Upper lobe of left lung (tissue), 4 donors: ENCODE measurements around the gene KCNJ15.

Experiments
- POLR2A ChIP-seq, 4 donors: fragments of 450-650 bp; IDR thresholded peaks; one replicate each; pipeline ENCODE4 v1.5.1; 2016 to 2017; ENCODE audit warnings: antibody characterized with exemption in 4 of 4, mild to moderate bottlenecking in 2 of 4
- TF ChIP-seq, protein P1 (sequence below), 6 experiments: fragments of 450-650 bp in 4 of 6; fragments of 200-600 bp in 2 of 6; sonication (generic) in 2 of 6; IDR thresholded peaks; one replicate each; pipeline ENCODE4 v1.5.1; 2016 to 2019; ENCODE audit warnings: antibody characterized with exemption in 6 of 6

DNA sequence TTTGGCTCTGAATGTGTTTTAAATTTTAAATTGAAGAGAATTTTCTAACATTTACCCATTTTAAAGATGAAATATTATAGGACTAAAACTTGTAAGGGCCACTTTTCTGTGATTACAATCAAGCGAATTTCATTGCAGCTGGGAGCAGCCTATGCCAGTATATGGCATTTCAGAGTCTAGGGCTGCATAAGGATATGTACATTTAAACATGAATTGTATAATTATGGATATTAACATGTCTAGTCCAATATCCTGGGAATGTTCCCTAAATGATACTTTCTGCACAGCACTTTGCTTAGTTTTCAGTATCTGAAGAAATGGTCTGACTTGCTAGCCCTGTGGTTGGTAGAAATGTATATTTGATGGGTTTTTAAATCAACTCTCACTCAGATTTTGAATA is 8.4 kb downstream of the KCNJ15 start:
- TF ChIP-seq POLR2A (IDR thresholded peaks at IDR 0.05): no peak
- TF ChIP-seq, protein P1, sequence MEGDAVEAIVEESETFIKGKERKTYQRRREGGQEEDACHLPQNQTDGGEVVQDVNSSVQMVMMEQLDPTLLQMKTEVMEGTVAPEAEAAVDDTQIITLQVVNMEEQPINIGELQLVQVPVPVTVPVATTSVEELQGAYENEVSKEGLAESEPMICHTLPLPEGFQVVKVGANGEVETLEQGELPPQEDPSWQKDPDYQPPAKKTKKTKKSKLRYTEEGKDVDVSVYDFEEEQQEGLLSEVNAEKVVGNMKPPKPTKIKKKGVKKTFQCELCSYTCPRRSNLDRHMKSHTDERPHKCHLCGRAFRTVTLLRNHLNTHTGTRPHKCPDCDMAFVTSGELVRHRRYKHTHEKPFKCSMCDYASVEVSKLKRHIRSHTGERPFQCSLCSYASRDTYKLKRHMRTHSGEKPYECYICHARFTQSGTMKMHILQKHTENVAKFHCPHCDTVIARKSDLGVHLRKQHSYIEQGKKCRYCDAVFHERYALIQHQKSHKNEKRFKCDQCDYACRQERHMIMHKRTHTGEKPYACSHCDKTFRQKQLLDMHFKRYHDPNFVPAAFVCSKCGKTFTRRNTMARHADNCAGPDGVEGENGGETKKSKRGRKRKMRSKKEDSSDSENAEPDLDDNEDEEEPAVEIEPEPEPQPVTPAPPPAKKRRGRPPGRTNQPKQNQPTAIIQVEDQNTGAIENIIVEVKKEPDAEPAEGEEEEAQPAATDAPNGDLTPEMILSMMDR (IDR thresholded peaks at IDR 0.05): no peak
